GM21447 (cell line): ENCODE data around the gene ABITRAM.

Source experiments
- ATAC-seq: cut with Tn5 transposase; IDR thresholded peaks from one replicate; pipeline ENCODE4 v1.9.1; 2021; ENCODE audit not compliant: unreplicated experiment

Gene ABITRAM

GRCh38 chr9:108983885-108984284 is 49.7 kb downstream of the ABITRAM start:
- ATAC-seq = no peak
